ENCODE data around the gene SLC30A1. TPM values are rescaled to one million over a fixed set of nuclear protein-coding genes. Genes with fewer than 3 reads are reported as not detected.

The SLC30A1 gene
- polyA plus RNA-seq, 4 donors, result 5.0 to 107 (median 8.4) TPM

DNA sequence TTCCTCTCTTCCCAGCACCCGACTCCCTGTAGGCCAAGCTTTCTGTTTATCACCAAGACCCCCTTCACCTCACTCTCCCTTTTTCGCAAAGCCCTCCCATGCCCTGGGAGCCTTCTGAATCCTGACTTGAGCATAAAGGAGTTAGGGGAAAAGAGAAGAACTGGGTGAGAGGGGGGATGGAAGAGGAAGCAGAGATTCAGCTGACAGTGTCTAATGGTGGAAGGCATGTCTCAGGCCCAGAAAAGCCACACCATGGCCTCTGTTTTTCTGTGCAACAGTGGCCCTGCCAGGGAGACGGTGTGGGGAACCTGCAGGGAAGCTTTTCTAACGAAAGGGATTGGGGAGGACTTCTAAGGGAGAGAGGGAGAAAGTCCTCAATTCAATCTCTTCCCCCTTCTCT, 32.9 kb upstream of the SLC30A1 start:
- no peaks in the 10 kb centered on the region for H3K9me3 ChIP-seq (ENCODE audit: control insufficient read depth in 2 of 2, insufficient read depth in 1 of 2, low read depth in 1 of 2, low read length in 1 of 2)
- WGBS, 3 donors, result 78 to 84% (median 81%) methylated on average over 4 of the region's 4 CpGs
- H3K4me3 ChIP-seq (ENCODE audit: low read depth in 1 of 3, low read length in 3 of 3), result no peak overlapping the region
- no peak for DNase-seq
- FAIRE-seq, result no peak
- H3K4me1 ChIP-seq (ENCODE audit: control insufficient read depth in 3 of 3, insufficient read depth in 2 of 3, low read depth in 1 of 3, low read length in 2 of 3), result peaks cover 3 to 33% (median 6%) of the 10 kb centered on the region in 3 donors
- no peak overlapping the region for H3K27ac ChIP-seq (ENCODE audit: low read depth in 1 of 3, low read length in 2 of 3)
- H3K27me3 ChIP-seq (ENCODE audit: control insufficient read depth in 3 of 3, insufficient read depth in 3 of 3, low read length in 3 of 3), result no peaks in the 10 kb centered on the region
- no peaks in the 10 kb centered on the region for H3K36me3 ChIP-seq (ENCODE audit: control insufficient read depth in 3 of 3, insufficient read depth in 2 of 3, low read depth in 1 of 3, low read length in 3 of 3)

DNA sequence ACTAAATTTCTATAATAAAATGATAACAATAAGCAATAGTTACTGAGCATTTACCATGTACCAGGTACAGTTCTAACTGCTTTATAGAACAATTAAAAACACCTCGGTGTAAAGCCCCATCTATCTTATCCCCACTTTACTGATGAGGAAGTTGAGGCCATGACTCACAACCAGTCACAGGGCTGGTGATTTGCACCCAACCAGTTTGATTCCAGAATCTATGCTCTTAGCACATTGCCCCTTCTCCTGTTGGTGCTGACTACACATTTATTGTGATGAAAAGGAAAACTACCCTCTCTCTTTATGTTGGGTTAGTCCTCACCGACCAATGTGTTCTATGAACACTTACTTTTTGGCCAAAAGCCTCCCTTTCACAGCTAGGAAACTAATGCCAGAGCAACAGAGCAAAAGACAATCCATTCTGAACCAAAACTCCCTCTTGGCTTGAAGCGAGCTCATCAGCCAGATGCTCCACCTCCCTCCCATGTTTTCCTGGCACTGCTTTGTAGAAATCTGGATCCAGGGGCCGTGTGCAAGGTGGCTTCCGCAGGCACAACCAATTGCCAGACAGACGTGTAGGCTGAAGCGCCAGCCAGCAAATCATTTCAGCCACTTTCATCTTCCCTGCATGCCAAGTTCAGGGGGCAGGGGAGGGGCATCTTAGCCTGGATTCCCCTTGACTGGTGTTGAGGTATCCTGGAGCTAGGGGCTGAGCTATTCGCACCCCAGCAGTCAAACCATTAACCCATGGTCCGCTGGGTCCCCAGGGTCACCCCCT, 32.0 kb upstream of the SLC30A1 start:
- Histone ChIP-seq H3K4me1 (ENCODE audit: control insufficient read depth in 3 of 3, insufficient read depth in 2 of 3, low read depth in 1 of 3, low read length in 2 of 3) (peaks cover 3 to 33% (median 6%) of the 10 kb centered on the region in 3 donors), H3K27me3 (ENCODE audit: control insufficient read depth in 3 of 3, insufficient read depth in 3 of 3, low read length in 3 of 3) (no peaks in the 10 kb centered on the region), H3K36me3 (ENCODE audit: control insufficient read depth in 3 of 3, insufficient read depth in 2 of 3, low read depth in 1 of 3, low read length in 3 of 3) (no peaks in the 10 kb centered on the region), H3K4me3 (ENCODE audit: low read depth in 1 of 3, low read length in 3 of 3) (no peak overlapping the region), H3K9me3 (ENCODE audit: control insufficient read depth in 2 of 2, insufficient read depth in 1 of 2, low read depth in 1 of 2, low read length in 1 of 2) (no peaks in the 10 kb centered on the region), H3K27ac (ENCODE audit: low read depth in 1 of 3, low read length in 2 of 3) (no peak overlapping the region)
- no peak for DNase-seq
- no peak for FAIRE-seq
- 29 to 41% (median 34%) methylated on average over 8 to 9 of the region's 9 CpGs for WGBS, 3 donors

DNA sequence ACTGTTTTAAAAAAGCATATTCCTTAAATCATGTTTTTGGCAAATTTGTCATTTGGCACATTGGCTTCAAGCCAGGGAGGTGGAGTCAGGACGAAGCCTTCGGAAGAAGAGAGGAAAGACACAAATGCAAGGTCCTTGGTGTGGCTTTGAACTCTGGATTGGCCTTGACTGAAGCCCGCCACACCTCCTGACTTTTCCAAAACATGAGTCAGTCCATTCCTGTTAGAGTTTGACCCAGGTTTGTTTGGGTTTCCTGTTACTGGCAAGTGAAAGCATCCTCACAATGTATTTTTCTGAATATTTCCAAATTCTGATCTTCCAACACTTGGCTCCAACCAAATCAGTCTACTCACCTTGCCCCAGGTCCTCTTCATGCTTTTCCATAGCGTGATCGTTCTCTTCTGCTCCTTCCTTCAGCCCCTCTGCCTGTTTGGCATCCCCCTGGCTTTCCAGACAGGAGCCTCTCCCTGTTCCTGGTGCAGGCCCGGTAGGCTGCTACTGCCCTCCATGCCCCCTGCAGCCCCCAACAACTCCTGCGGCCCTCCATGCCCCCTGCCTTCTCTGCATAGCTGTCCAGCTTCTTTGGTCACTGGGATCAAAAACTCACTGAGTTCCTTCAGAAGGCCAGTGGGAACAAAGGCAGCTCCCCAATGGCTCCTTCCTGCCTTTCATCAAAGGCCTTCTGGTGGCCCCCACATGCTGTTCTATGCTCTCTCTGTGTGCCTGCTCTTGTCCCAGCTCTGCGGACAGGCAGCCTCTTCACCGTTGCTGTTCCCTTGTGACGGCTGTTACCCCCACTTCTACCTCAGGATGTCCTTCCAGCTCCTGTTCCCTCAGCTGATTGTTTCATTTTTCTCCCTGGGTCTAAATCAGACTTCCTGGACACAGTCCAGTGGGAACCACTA, 30.4 kb upstream of the SLC30A1 start:
- H3K27me3 ChIP-seq (ENCODE audit: control insufficient read depth in 3 of 3, insufficient read depth in 3 of 3, low read length in 3 of 3), result no peaks in the 10 kb centered on the region
- no peaks in the 10 kb centered on the region for H3K36me3 ChIP-seq (ENCODE audit: control insufficient read depth in 3 of 3, insufficient read depth in 2 of 3, low read depth in 1 of 3, low read length in 3 of 3)
- H3K9me3 ChIP-seq (ENCODE audit: control insufficient read depth in 2 of 2, insufficient read depth in 1 of 2, low read depth in 1 of 2, low read length in 1 of 2), result no peaks in the 10 kb centered on the region
- WGBS, 3 donors, result 71 to 77% (median 76%) methylated on average over 10 of the region's 10 CpGs
- peak in 1 of 2 donors; percentile 83 for DNase-seq
- no peak for FAIRE-seq
- H3K4me1 ChIP-seq (ENCODE audit: control insufficient read depth in 3 of 3, insufficient read depth in 2 of 3, low read depth in 1 of 3, low read length in 2 of 3), result peaks cover 6 to 25% (median 6%) of the 10 kb centered on the region in 3 donors
- no peak overlapping the region for H3K27ac ChIP-seq (ENCODE audit: low read depth in 1 of 3, low read length in 2 of 3)
- no peak overlapping the region for H3K4me3 ChIP-seq (ENCODE audit: low read depth in 1 of 3, low read length in 3 of 3)

DNA sequence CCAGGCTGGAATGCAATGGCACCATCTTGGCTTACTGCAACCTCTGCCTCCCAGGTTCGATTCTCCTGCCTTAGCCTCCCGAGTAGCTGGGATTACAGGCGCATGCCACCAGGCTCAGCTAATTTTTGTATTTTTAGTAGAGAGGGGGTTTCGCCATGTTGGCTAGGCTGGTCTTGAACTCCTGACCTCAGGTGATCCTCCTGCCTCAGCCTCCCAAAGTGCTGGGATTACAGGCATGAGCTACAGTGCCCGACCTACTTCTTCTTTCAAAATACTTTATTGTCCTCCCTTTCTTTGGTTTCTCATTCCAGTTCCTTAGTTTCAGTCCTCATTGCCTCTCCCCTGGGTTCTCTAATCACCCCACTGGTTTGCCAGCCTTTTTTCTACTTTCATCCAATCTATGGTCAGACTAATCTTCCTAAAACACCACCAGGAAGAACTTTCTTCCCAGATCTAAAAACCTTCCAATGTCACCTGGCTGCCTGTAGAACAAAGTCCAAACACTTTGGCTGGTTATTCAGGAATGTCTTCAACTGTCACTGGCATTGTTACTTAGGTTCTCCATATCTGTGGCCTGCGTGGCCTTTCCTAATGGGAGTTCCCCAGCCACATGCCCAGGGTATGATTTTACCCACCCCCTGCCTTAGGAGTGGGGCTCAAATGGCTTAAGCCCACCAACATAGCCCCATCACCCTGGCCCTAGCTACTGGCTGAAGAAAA, 29.0 kb upstream of the SLC30A1 start:
- DNase-seq, result peak; percentile 71 to 81
- no peaks in the 10 kb centered on the region for H3K9me3 ChIP-seq (ENCODE audit: control insufficient read depth in 2 of 2, insufficient read depth in 1 of 2, low read depth in 1 of 2, low read length in 1 of 2)
- FAIRE-seq, result no peak
- H3K4me3 ChIP-seq (ENCODE audit: low read depth in 1 of 3, low read length in 3 of 3), result no peak overlapping the region
- peaks cover 3 to 14% (median 7%) of the 10 kb centered on the region in 3 donors for H3K4me1 ChIP-seq (ENCODE audit: control insufficient read depth in 3 of 3, insufficient read depth in 2 of 3, low read depth in 1 of 3, low read length in 2 of 3)
- no peaks in the 10 kb centered on the region for H3K27me3 ChIP-seq (ENCODE audit: control insufficient read depth in 3 of 3, insufficient read depth in 3 of 3, low read length in 3 of 3)
- peak overlapping the region in 2 of 3 donors; percentile 19 to 40 for H3K27ac ChIP-seq (ENCODE audit: low read depth in 1 of 3, low read length in 2 of 3)
- H3K36me3 ChIP-seq (ENCODE audit: control insufficient read depth in 3 of 3, insufficient read depth in 2 of 3, low read depth in 1 of 3, low read length in 3 of 3), result no peaks in the 10 kb centered on the region
- 52 to 71% (median 67%) methylated on average over 6 of the region's 6 CpGs for WGBS, 3 donors

DNA sequence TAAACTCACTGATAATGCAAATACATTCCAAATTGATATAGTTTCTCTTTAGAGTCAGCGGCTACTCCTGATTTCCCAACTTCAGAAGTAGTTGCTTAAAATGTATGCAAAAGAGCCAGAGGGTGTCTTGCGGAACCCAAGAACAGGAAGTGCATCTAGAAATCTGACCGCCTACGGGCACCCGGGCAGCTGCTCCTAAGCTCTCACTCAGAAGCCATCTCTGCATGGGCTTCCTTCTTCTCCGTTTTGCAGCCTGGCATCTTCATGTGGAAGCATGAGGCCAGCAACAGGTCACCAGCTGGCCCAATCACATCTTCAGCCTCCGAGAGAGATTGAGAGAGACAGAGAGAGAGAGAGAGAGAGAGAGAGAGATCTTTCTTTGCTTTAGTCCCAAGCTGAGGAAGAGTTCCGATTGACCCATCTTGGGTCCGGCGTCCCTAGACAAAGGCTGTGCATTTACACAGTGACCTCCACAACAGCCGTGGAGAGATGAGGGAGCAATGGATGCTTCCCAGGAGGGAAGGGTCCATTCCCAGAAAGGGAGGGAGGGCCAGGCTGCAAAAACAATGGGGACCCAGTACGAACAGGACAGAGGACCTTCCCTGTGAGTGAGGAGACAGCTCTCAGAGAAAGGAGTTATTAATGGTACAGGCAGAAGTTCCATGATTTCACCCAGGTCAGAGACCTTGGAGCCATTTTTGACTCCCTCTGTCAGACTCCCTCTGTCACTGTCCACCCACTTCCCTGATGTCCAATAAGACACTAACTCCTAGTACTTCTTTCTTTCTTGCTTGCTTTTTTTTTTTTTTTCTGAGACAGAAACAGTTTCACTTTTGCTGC, 28.2 kb upstream of the SLC30A1 start:
- FAIRE-seq, result no peak
- no peaks in the 10 kb centered on the region for H3K27me3 ChIP-seq (ENCODE audit: control insufficient read depth in 3 of 3, insufficient read depth in 3 of 3, low read length in 3 of 3)
- 69 to 78% (median 74%) methylated on average over 12 of the region's 12 CpGs for WGBS, 3 donors
- peaks cover 2 to 18% (median 7%) of the 10 kb centered on the region in 3 donors for H3K4me1 ChIP-seq (ENCODE audit: control insufficient read depth in 3 of 3, insufficient read depth in 2 of 3, low read depth in 1 of 3, low read length in 2 of 3)
- H3K36me3 ChIP-seq (ENCODE audit: control insufficient read depth in 3 of 3, insufficient read depth in 2 of 3, low read depth in 1 of 3, low read length in 3 of 3), result no peaks in the 10 kb centered on the region
- H3K4me3 ChIP-seq (ENCODE audit: low read depth in 1 of 3, low read length in 3 of 3), result no peak overlapping the region
- H3K27ac ChIP-seq (ENCODE audit: low read depth in 1 of 3, low read length in 2 of 3), result peak overlapping the region in 2 of 3 donors; percentile 40 to 64
- DNase-seq, result peak in 1 of 2 donors; percentile 44
- no peaks in the 10 kb centered on the region for H3K9me3 ChIP-seq (ENCODE audit: control insufficient read depth in 2 of 2, insufficient read depth in 1 of 2, low read depth in 1 of 2, low read length in 1 of 2)

DNA sequence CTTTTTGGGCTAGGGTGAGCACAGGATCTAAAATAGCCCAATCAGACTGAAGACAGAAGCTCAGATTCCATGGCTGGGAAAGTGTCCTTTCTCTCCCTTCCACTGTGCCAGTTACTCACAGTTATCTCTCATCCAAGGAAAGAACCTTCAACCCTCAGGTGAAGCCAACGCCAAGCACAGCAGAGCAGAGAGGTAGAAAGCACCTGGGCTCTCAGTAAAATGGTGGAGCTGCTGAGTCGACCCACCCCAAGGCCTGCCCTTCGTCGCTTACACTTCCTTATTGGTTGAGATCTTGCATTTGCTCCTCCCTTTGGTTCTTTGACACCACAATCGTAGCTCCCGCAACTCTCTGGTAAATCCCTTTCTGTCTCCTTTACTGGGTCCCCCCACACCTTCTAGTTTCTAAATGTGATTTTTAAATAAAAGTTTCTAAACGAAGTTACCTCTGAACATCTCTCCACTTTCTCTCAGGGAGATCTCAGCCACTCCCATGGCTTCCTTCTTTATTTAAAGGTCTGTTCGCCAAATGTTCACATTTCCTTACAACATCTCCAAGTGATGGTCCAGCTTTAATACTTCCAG, 27.5 kb upstream of the SLC30A1 start:
- DNase-seq, result no peak
- FAIRE-seq, result no peak
- no peaks in the 10 kb centered on the region for H3K36me3 ChIP-seq (ENCODE audit: control insufficient read depth in 3 of 3, insufficient read depth in 2 of 3, low read depth in 1 of 3, low read length in 3 of 3)
- H3K4me3 ChIP-seq (ENCODE audit: low read depth in 1 of 3, low read length in 3 of 3), result no peak overlapping the region
- H3K4me1 ChIP-seq (ENCODE audit: control insufficient read depth in 3 of 3, insufficient read depth in 2 of 3, low read depth in 1 of 3, low read length in 2 of 3), result peaks cover 2 to 23% (median 7%) of the 10 kb centered on the region in 3 donors
- H3K9me3 ChIP-seq (ENCODE audit: control insufficient read depth in 2 of 2, insufficient read depth in 1 of 2, low read depth in 1 of 2, low read length in 1 of 2), result no peaks in the 10 kb centered on the region
- H3K27me3 ChIP-seq (ENCODE audit: control insufficient read depth in 3 of 3, insufficient read depth in 3 of 3, low read length in 3 of 3), result no peaks in the 10 kb centered on the region
- 73 to 83% (median 79%) methylated on average over 8 of the region's 8 CpGs for whole genome bisulfite sequencing, 3 donors
- peak overlapping the region in 1 of 3 donors; percentile 64 for H3K27ac ChIP-seq (ENCODE audit: low read depth in 1 of 3, low read length in 2 of 3)

DNA sequence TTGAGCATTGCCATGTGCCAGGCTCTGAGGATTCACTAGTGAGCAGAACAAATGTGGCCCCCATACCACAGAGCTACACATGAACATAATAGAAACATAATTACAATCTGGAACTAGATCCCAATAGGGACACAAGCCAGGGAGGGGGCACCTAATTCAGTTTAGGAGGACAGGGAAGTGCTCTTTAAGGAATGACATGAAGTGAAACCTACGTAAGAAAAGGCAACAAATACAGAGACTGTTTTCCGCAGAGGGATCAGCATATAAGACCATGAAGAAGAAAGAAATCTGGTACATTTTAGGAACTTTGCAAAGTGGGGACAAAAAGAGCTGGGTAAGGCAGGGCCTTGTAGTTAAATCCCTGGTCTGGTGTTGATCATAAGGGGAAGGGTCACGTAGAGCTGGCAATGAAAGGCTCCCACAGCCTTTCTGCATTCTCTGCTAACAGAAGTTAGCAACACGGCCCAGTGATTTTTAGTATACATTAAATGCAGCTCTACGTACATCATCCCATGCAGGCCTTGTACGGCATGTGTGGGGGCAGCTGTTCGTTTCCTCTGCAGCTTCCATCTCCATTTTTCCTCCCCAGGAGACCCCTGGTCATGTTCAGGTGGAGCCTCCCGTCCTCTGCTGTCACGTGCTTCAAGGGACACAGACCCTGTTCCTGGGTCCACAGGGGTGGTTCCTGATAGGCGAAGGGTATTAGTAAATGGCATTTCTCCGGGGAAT, 26.8 kb upstream of the SLC30A1 start:
- no peak for DNase-seq
- peak overlapping the region in 1 of 3 donors; percentile 64 for H3K27ac ChIP-seq (ENCODE audit: low read depth in 1 of 3, low read length in 2 of 3)
- WGBS, 3 donors, result 90 to 96% (median 95%) methylated on average over 11 of the region's 11 CpGs
- H3K4me1 ChIP-seq (ENCODE audit: control insufficient read depth in 3 of 3, insufficient read depth in 2 of 3, low read depth in 1 of 3, low read length in 2 of 3), result peaks cover 2 to 23% (median 7%) of the 10 kb centered on the region in 3 donors
- H3K36me3 ChIP-seq (ENCODE audit: control insufficient read depth in 3 of 3, insufficient read depth in 2 of 3, low read depth in 1 of 3, low read length in 3 of 3), result no peaks in the 10 kb centered on the region
- H3K9me3 ChIP-seq (ENCODE audit: control insufficient read depth in 2 of 2, insufficient read depth in 1 of 2, low read depth in 1 of 2, low read length in 1 of 2), result no peaks in the 10 kb centered on the region
- no peak for FAIRE-seq
- H3K27me3 ChIP-seq (ENCODE audit: control insufficient read depth in 3 of 3, insufficient read depth in 3 of 3, low read length in 3 of 3), result no peaks in the 10 kb centered on the region
- no peak overlapping the region for H3K4me3 ChIP-seq (ENCODE audit: low read depth in 1 of 3, low read length in 3 of 3)

Data from small intestine (tissue), 7 donors.